Vagina (tissue), 1 donor: ENCODE data around the gene UBXN1. TPM values are rescaled to one million over a fixed set of nuclear protein-coding genes. Genes with fewer than 3 reads are reported as not detected.

Source experiments
- small RNA-seq: library from RNA; depleted of rRNA; stranded (forward); fragments of <200 nt; gene quantifications from one replicate; pipeline ENCODE3, GENCODE V24; 2016
- total RNA-seq: library from RNA; depleted of rRNA; stranded (reverse); fragments of >200 nt; gene quantifications from one replicate; pipeline ENCODE4 v1.2.3, GENCODE V29; 2016

The UBXN1 gene
- total RNA-seq, 1 donor from 2014 or later = 216 TPM

Small RNA genes within 50 kb of the gene (small RNA-seq; reads per million reads assigned to genes)
- gene SNORA57 = not detected

Other genes with a start within 250 kb of the UBXN1 start
- gene AHNAK, start 132.3 kb downstream of the UBXN1 start, total RNA-seq = 828 TPM
- 1,183 TPM for gene EEF1G, start 105.2 kb downstream of the UBXN1 start, total RNA-seq
- gene TUT1, start 87.5 kb downstream of the UBXN1 start, total RNA-seq = 12.0 TPM
- 96.3 TPM for gene MTA2, start 77.2 kb downstream of the UBXN1 start, total RNA-seq
- 69.0 TPM for gene EML3, start 66.3 kb downstream of the UBXN1 start, total RNA-seq
- 6.1 TPM for gene ROM1, start 65.8 kb downstream of the UBXN1 start, total RNA-seq
- gene B3GAT3, start 57.1 kb downstream of the UBXN1 start, total RNA-seq = 41.7 TPM
- gene GANAB, start 32.5 kb downstream of the UBXN1 start, total RNA-seq = 129 TPM
- gene INTS5, start 25.8 kb downstream of the UBXN1 start, total RNA-seq = 16.2 TPM
- 44.2 TPM for gene C11orf98, start 13.9 kb downstream of the UBXN1 start, total RNA-seq
- 28.7 TPM for gene CSKMT, start 13.8 kb downstream of the UBXN1 start, total RNA-seq
- gene UQCC3, start 7.4 kb downstream of the UBXN1 start, total RNA-seq = 6.9 TPM
- 6.9 TPM for gene LBHD1, start 6.8 kb downstream of the UBXN1 start, total RNA-seq
- 45.2 TPM for gene LRRN4CL, start 10.5 kb upstream of the UBXN1 start, total RNA-seq
- gene BSCL2, start 28.4 kb upstream of the UBXN1 start, total RNA-seq = 74.9 TPM
- 2.5 TPM for gene GNG3, start 28.6 kb upstream of the UBXN1 start, total RNA-seq
- gene HNRNPUL2, start 48.4 kb upstream of the UBXN1 start, total RNA-seq = 30.7 TPM
- gene TTC9C, start 49.4 kb upstream of the UBXN1 start, total RNA-seq = 18.7 TPM
- gene ZBTB3, start 75.1 kb upstream of the UBXN1 start, total RNA-seq = 6.1 TPM
- 52.8 TPM for gene POLR2G, start 82.5 kb upstream of the UBXN1 start, total RNA-seq
- 24.8 TPM for gene TAF6L, start 92.3 kb upstream of the UBXN1 start, total RNA-seq
- 61.9 TPM for gene TMEM179B, start 108.3 kb upstream of the UBXN1 start, total RNA-seq
- 19.6 TPM for gene TMEM223, start 112.9 kb upstream of the UBXN1 start, total RNA-seq
- 64.1 TPM for gene NXF1, start 126.4 kb upstream of the UBXN1 start, total RNA-seq
- gene STX5, start 153.0 kb upstream of the UBXN1 start, total RNA-seq = 35.6 TPM
- gene TEX54, start 153.8 kb upstream of the UBXN1 start, total RNA-seq = not detected
- 51.8 TPM for gene WDR74, start 160.5 kb upstream of the UBXN1 start, total RNA-seq
- gene SLC3A2, start 201.8 kb upstream of the UBXN1 start, total RNA-seq = 169 TPM
- not detected for gene CHRM1, start 242.3 kb upstream of the UBXN1 start, total RNA-seq